Measurements from ENCODE around the gene EFNA1. TPM values are rescaled to one million over a fixed set of nuclear protein-coding genes. Genes with fewer than 3 reads are reported as not detected.
A peak's percentile ranks its signal among the peaks of the same experiment; 100 is the strongest.

The EFNA1 gene
- total and polyA plus RNA-seq, 4 donors: 58.6 to 236 (median 179) TPM

DNA sequence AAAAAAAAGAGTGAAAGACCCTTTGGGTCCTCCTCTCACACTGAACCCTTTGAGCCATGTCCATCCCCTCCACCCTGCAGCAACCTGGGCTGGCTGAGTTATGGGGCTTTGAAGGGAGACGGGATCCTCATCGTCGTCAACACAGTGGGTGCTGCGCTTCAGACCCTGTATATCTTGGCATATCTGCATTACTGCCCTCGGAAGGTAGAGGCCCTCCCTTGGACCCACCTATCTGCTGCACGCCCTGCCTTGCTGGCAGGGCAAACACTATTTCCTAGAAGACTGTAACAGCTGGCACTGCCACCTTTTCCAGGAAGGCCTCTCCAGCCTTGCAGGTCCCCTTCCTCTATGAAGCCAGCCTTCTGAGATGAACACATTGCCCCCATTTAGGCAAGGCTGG is 9.1 kb downstream of the EFNA1 start:
- no peak for DNase-seq (ENCODE audit: low spot score)
- 44% methylated on average over 6 of the region's 6 CpGs for WGBS
- Histone ChIP-seq H3K9ac (ENCODE audit: low read depth in 1 of 2, low read length in 2 of 2) (no peak overlapping the region), H3K4me3 (ENCODE audit: low read depth in 1 of 3, low read length in 3 of 3) (peak overlapping the region in 1 of 3 donors; percentile 12), H3K27ac (ENCODE audit: low read depth in 1 of 2, low read length in 2 of 2) (peak overlapping the region; percentile 43 to 99), H3K9me3 (ENCODE audit: control insufficient read depth in 4 of 4, low read length in 3 of 4) (no peaks in the 10 kb centered on the region), H3K27me3 (ENCODE audit: control insufficient read depth in 4 of 4, insufficient read depth in 4 of 4, low read length in 3 of 4) (no peaks in the 10 kb centered on the region), H3K36me3 (ENCODE audit: control insufficient read depth in 4 of 4, insufficient read depth in 3 of 4, low read depth in 1 of 4, low read length in 3 of 4) (peaks cover 2 to 16% (median 12%) of the 10 kb centered on the region in 4 donors), H3K4me1 (ENCODE audit: control insufficient read depth in 4 of 4, insufficient read depth in 4 of 4, low read length in 3 of 4) (peaks cover 0 to 56% (median 38%) of the 10 kb centered on the region in 4 donors)
- TF ChIP-seq EGR1 (IDR thresholded peaks at IDR 0.05; ENCODE audit: low read depth in 2 of 2) (no peak), HNF4G (IDR thresholded peaks at IDR 0.05) (no peak), HNF4A (conservative IDR thresholded peaks at IDR 0.05) (no peak), RAD21 (IDR thresholded peaks at IDR 0.05) (no peak), TAF1 (conservative IDR thresholded peaks at IDR 0.05) (no peak), FOXA2 (IDR thresholded peaks at IDR 0.05) (no peak), SP1 (IDR thresholded peaks at IDR 0.05) (no peak), ZBTB33 (IDR thresholded peaks at IDR 0.05) (no peak), RXRA (IDR thresholded peaks at IDR 0.05) (no peak), REST (IDR thresholded peaks at IDR 0.05) (no peak), JUND (IDR thresholded peaks at IDR 0.05) (no peak), MAX (IDR thresholded peaks at IDR 0.05) (no peak), GABPA (IDR thresholded peaks at IDR 0.05 in 1 of 2, conservative IDR thresholded peaks at IDR 0.05 in 1 of 2) (no peak), YY1 (IDR thresholded peaks at IDR 0.05) (no peak), NR2F2 (IDR thresholded peaks at IDR 0.05) (no peak), FOXA1 (IDR thresholded peaks at IDR 0.05) (no peak)
- TF ChIP-seq, protein P1, sequence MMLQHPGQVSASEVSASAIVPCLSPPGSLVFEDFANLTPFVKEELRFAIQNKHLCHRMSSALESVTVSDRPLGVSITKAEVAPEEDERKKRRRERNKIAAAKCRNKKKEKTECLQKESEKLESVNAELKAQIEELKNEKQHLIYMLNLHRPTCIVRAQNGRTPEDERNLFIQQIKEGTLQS (IDR thresholded peaks at IDR 0.05): no peak

GRCh38 chr1:155137154-155137949 is 9.7 kb downstream of the EFNA1 start:
- H3K4me3 ChIP-seq (ENCODE audit: low read depth in 1 of 3, low read length in 3 of 3): no peak overlapping the region
- H3K36me3 ChIP-seq (ENCODE audit: control insufficient read depth in 4 of 4, insufficient read depth in 3 of 4, low read depth in 1 of 4, low read length in 3 of 4): peaks cover 2 to 13% (median 10%) of the 10 kb centered on the region in 4 donors
- no peaks in the 10 kb centered on the region for H3K9me3 ChIP-seq (ENCODE audit: control insufficient read depth in 4 of 4, low read length in 3 of 4)
- no peak overlapping the region for H3K9ac ChIP-seq (ENCODE audit: low read depth in 1 of 2, low read length in 2 of 2)
- H3K27me3 ChIP-seq (ENCODE audit: control insufficient read depth in 4 of 4, insufficient read depth in 4 of 4, low read length in 3 of 4): no peaks in the 10 kb centered on the region
- TF ChIP-seq FOXA1 (IDR thresholded peaks at IDR 0.05): no peak
- no peak for TF ChIP-seq JUND (IDR thresholded peaks at IDR 0.05)
- no peak for TF ChIP-seq HNF4A (conservative IDR thresholded peaks at IDR 0.05)
- no peak for TF ChIP-seq CTCF (IDR thresholded peaks at IDR 0.05; ENCODE audit: low read depth, low read length, missing input control)
- TF ChIP-seq, protein P1 (IDR thresholded peaks at IDR 0.05): no peak
- TF ChIP-seq TAF1 (conservative IDR thresholded peaks at IDR 0.05): no peak
- no peak for TF ChIP-seq EGR1 (IDR thresholded peaks at IDR 0.05; ENCODE audit: low read depth in 2 of 2)
- H3K27ac ChIP-seq (ENCODE audit: low read depth in 1 of 2, low read length in 2 of 2): peak overlapping the region; percentile 43 to 99
- 91% methylated on average over 6 of the region's 6 CpGs for WGBS
- H3K4me1 ChIP-seq (ENCODE audit: control insufficient read depth in 4 of 4, insufficient read depth in 4 of 4, low read length in 3 of 4): peaks cover 0 to 53% (median 35%) of the 10 kb centered on the region in 4 donors
- DNase-seq (ENCODE audit: low spot score): no peak

All from liver (tissue), 9 donors.